ENCODE results near the gene FAM20C. TPM values are rescaled to one million over a fixed set of nuclear protein-coding genes. Genes with fewer than 3 reads are reported as not detected.

The FAM20C gene
- total RNA-seq, 2 experiments from 2014 or later, result 1.3 to 1.7 TPM

GRCh38 chr7:209416-209815 lies 17.0 kb downstream of the FAM20C start:
- ATAC-seq (ENCODE audit: poor library complexity) (no peak), DNase-seq (no peak)
- Histone ChIP-seq H3K4me3 (ENCODE audit: low read length) (no peak overlapping the region), H3K27me3 (ENCODE audit: control insufficient read depth in 1 of 2, insufficient read depth in 2 of 2, low read length in 2 of 2) (no peaks in the 10 kb centered on the region), H3K9me3 (ENCODE audit: control insufficient read depth in 1 of 2, insufficient read depth in 1 of 2, low read length in 2 of 2) (peaks cover 0 to 31% of the 10 kb centered on the region in 2 experiments), H3K27ac (ENCODE audit: low read depth in 1 of 2, low read length in 2 of 2) (no peak overlapping the region), H3K4me1 (ENCODE audit: insufficient read depth, low read length) (no peaks in the 10 kb centered on the region), H3K36me3 (ENCODE audit: insufficient read depth, low read length) (no peaks in the 10 kb centered on the region)
- POLR2A ChIA-PET, result no interaction called here
- Mint-ChIP-seq H3K9me3 (no peaks in the 10 kb centered on the region), H3K27me3 (no peaks in the 10 kb centered on the region), H3K27ac (no peak overlapping the region), H3K4me1 (ENCODE audit: low read depth) (no peaks in the 10 kb centered on the region), H3K4me3 (no peak overlapping the region), H3K36me3 (ENCODE audit: low read depth) (no peaks in the 10 kb centered on the region)
- no peak for TF ChIP-seq CTCF (IDR thresholded peaks at IDR 0.05)
- intact Hi-C loops (cut with DNase I, micrococcal nuclease), result no loop called here
- CTCF ChIA-PET, result no interaction called here

- no peaks in the 10 kb centered on the region for H3K4me1 ChIP-seq (ENCODE audit: insufficient read depth, low read length)
- no peak for ATAC-seq (ENCODE audit: poor library complexity)
- Mint-ChIP-seq H3K4me1 (ENCODE audit: low read depth) (no peaks in the 10 kb centered on the region), H3K36me3 (ENCODE audit: low read depth) (no peaks in the 10 kb centered on the region), H3K27ac (no peak overlapping the region), H3K27me3 (no peaks in the 10 kb centered on the region), H3K9me3 (no peaks in the 10 kb centered on the region), H3K4me3 (no peak overlapping the region)
- CTCF ChIA-PET, result no interaction called here
- H3K27ac ChIP-seq (ENCODE audit: low read depth in 1 of 2, low read length in 2 of 2), result no peak overlapping the region
- TF ChIP-seq CTCF (IDR thresholded peaks at IDR 0.05), result no peak
- no peaks in the 10 kb centered on the region for H3K36me3 ChIP-seq (ENCODE audit: insufficient read depth, low read length)
- peak in 2 of 14 experiments; percentile 47 to 57 for DNase-seq
- no peaks in the 10 kb centered on the region for H3K27me3 ChIP-seq (ENCODE audit: control insufficient read depth in 1 of 2, insufficient read depth in 2 of 2, low read length in 2 of 2)
- peaks cover 0 to 26% of the 10 kb centered on the region in 2 experiments for H3K9me3 ChIP-seq (ENCODE audit: control insufficient read depth in 1 of 2, insufficient read depth in 1 of 2, low read length in 2 of 2)
- intact Hi-C loops (cut with DNase I, micrococcal nuclease), result no loop called here
- no peak overlapping the region for H3K4me3 ChIP-seq (ENCODE audit: low read length)
- POLR2A ChIA-PET, result no interaction called here
Measured at GRCh38 chr7:209906-210305, 17.5 kb downstream of the FAM20C start.

- ChIA-PET CTCF (no interaction called here), POLR2A (no interaction called here)
- Mint-ChIP-seq H3K36me3 (ENCODE audit: low read depth) (no peaks in the 10 kb centered on the region), H3K27ac (no peak overlapping the region), H3K4me3 (no peak overlapping the region), H3K9me3 (no peaks in the 10 kb centered on the region), H3K4me1 (ENCODE audit: low read depth) (no peaks in the 10 kb centered on the region), H3K27me3 (no peaks in the 10 kb centered on the region)
- Histone ChIP-seq H3K27ac (ENCODE audit: low read depth in 1 of 2, low read length in 2 of 2) (no peak overlapping the region), H3K4me1 (ENCODE audit: insufficient read depth, low read length) (no peaks in the 10 kb centered on the region), H3K9me3 (ENCODE audit: control insufficient read depth in 1 of 2, insufficient read depth in 1 of 2, low read length in 2 of 2) (peaks cover 0 to 20% of the 10 kb centered on the region in 2 experiments), H3K4me3 (ENCODE audit: low read length) (no peak overlapping the region), H3K27me3 (ENCODE audit: control insufficient read depth in 1 of 2, insufficient read depth in 2 of 2, low read length in 2 of 2) (no peaks in the 10 kb centered on the region), H3K36me3 (ENCODE audit: insufficient read depth, low read length) (no peaks in the 10 kb centered on the region)
- DNase-seq, result no peak
- no peak for ATAC-seq (ENCODE audit: poor library complexity)
- intact Hi-C loops (cut with DNase I, micrococcal nuclease), result no loop called here
- TF ChIP-seq CTCF (IDR thresholded peaks at IDR 0.05), result no peak
Measured at GRCh38 chr7:210401-210925, 18.1 kb downstream of the FAM20C start.

Measured in CD4-positive, alpha-beta T cell (primary cell).